Subcutaneous adipose tissue (tissue), 4 donors: Measurements from ENCODE around the gene EFCAB9. TPM values are rescaled to one million over a fixed set of nuclear protein-coding genes. Genes with fewer than 3 reads are reported as not detected.

Experiments
- CTCF ChIP-seq: fragments of 450-650 bp; IDR thresholded peaks from one replicate; pipeline ENCODE4 v1.5.1; 2016; ENCODE audit warnings: low read depth, mild to moderate bottlenecking, control low read depth, antibody characterized with exemption, moderate library complexity
- small RNA-seq: library from RNA; depleted of rRNA; stranded (forward); fragments of <200 nt; gene quantifications from one replicate; pipeline ENCODE3, GENCODE V24; 2016
- total RNA-seq, 4 donors: library from RNA; depleted of rRNA; stranded (reverse); fragments of >200 nt; gene quantifications; one replicate each; pipeline ENCODE4 v1.1.0, GENCODE V29; 2016

EFCAB9 gene
- total RNA-seq, 4 donors from 2014 or later: not detected

- no peak for TF ChIP-seq CTCF
Measured at GRCh38 chr5:172252501-172252900, 58.5 kb downstream of the EFCAB9 start.

Small RNAs within 50 kb of the gene (small RNA-seq; reads per million reads assigned to genes)
- gene RF00191: not detected

Other genes with a start within 250 kb of the EFCAB9 start
- gene FBXW11, start 187.5 kb upstream of the EFCAB9 start, total RNA-seq: 10 to 100 TPM; 51.8 to 66.1 (median 59.8) TPM
- 10 to 100 TPM; 32.6 to 61.6 (median 43.1) TPM for gene STK10, start 5.9 kb upstream of the EFCAB9 start, total RNA-seq
- gene UBTD2, start 89.6 kb downstream of the EFCAB9 start, total RNA-seq: 10 to 100 TPM; 13.8 to 26.9 (median 21.8) TPM